SK-N-SH (cell line): Measurements from ENCODE around the gene SDF2L1. TPM values are rescaled to one million over a fixed set of nuclear protein-coding genes. Genes with fewer than 3 reads are reported as not detected.

Experiments used
- CTCF ChIA-PET: fragments of 300-600, 350-600 bp; formaldehyde crosslinking; extraction: SDS; loops from one replicate; lab custom pipeline; 2021; lab: Yijun Ruan, JAX
- POLR2A ChIA-PET: fragments of 350-600 bp; sonication (Branson Sonifier 250); formaldehyde crosslinking; extraction: SDS; loops from one replicate; lab custom pipeline; 2020; ENCODE audit warnings: antibody characterized with exemption, inconsistent platforms; lab: Yijun Ruan, JAX
- DNase-seq: peaks from one replicate; pipeline ENCODE4 v3.0.0; 2012
- H2AFZ ChIP-seq: fragments of 200-600 bp; sonication (generic); 2 replicates; pipeline ENCODE4 v1.8.1; 2016; ENCODE audit warnings: antibody characterized with exemption, mild to moderate bottlenecking, low read depth
- H3F3A ChIP-seq: fragments of 200-600 bp; sonication (generic); replicated peaks from 2 replicates; pipeline ENCODE3; 2016; ENCODE audit warnings: antibody characterized with exemption, mild to moderate bottlenecking; ENCODE audit not compliant: insufficient read depth
- H3K27ac ChIP-seq, 2 experiments: fragments of 200-500 bp in 1 of 2; fragments of 200-600 bp in 1 of 2; sonication (Bioruptor generic) in 1 of 2; sonication (generic), shearing (Covaris generic) in 1 of 2; 2 replicates each; pipeline versions ENCODE4 v1.5.1 to v1.6.1; 2014 to 2016; ENCODE audit warnings: low read depth in 2 of 2, inconsistent platforms in 1 of 2, low read length in 1 of 2, mild to moderate bottlenecking in 1 of 2, mixed read lengths in 1 of 2
- H3K27me3 ChIP-seq: fragments of 200-600 bp; sonication (generic), shearing (Covaris generic); 2 replicates; pipeline ENCODE4 v1.6.1; 2016; ENCODE audit warnings: mixed run types; ENCODE audit not compliant: insufficient read depth
- H3K36me3 ChIP-seq, 2 experiments: fragments of 200-500 bp in 1 of 2; fragments of 200-600 bp in 1 of 2; sonication (Bioruptor generic) in 1 of 2; sonication (generic) in 1 of 2; replicated peaks in 1 of 2; 2 replicates each; pipeline versions ENCODE3 to v1.5.1; 2014 to 2016; ENCODE audit warnings: low read length in 1 of 2, mild to moderate bottlenecking in 1 of 2; ENCODE audit not compliant: insufficient read depth in 2 of 2, control insufficient read depth in 1 of 2
- H3K4me1 ChIP-seq, 2 experiments: fragments of 200-500 bp in 1 of 2; fragments of 200-600 bp in 1 of 2; sonication (Bioruptor generic) in 1 of 2; sonication (generic), shearing (Covaris generic) in 1 of 2; 2 replicates each; pipeline versions ENCODE4 v1.5.1 to v1.6.1; 2014 to 2016; ENCODE audit warnings: low read depth in 1 of 2, low read length in 1 of 2, mixed run types in 1 of 2; ENCODE audit not compliant: insufficient read depth in 2 of 2, control insufficient read depth in 1 of 2
- H3K4me2 ChIP-seq: fragments of 200-600 bp; sonication (generic), shearing (Covaris generic); 2 replicates; pipeline ENCODE4 v1.6.1; 2017; ENCODE audit warnings: mixed run types
- H3K4me3 ChIP-seq, 2 experiments: fragments of 200-500 bp in 1 of 2; fragments of 200-600 bp in 1 of 2; sonication (Bioruptor generic) in 1 of 2; sonication (generic), shearing (Covaris generic) in 1 of 2; 2 replicates each; pipeline versions ENCODE4 v1.5.1 to v1.8.1; 2014 to 2016; ENCODE audit warnings: low read depth in 2 of 2, inconsistent platforms in 1 of 2, low read length in 1 of 2, mild to moderate bottlenecking in 1 of 2, mixed read lengths in 1 of 2, moderate library complexity in 1 of 2
- H3K79me2 ChIP-seq: fragments of 200-600 bp; sonication (generic); 2 replicates; pipeline ENCODE4 v1.8.1; 2017; ENCODE audit warnings: mild to moderate bottlenecking; ENCODE audit not compliant: insufficient read depth
- H3K9ac ChIP-seq: fragments of 200-600 bp; sonication (generic); 2 replicates; pipeline ENCODE4 v1.6.1; 2017; ENCODE audit warnings: mixed run types
- H3K9me2 ChIP-seq: fragments of 200-600 bp; sonication (generic); 2 replicates; pipeline ENCODE4 v1.6.1; 2017; ENCODE audit warnings: mixed run types
- H3K9me3 ChIP-seq: fragments of 200-600 bp; sonication (generic); 2 replicates; pipeline ENCODE4 v1.6.1; 2017; ENCODE audit warnings: mixed run types, mild to moderate bottlenecking, moderate library complexity
- H4K20me1 ChIP-seq: fragments of 200-600 bp; sonication (generic); 2 replicates; pipeline ENCODE4 v1.6.1; 2017; ENCODE audit warnings: mild to moderate bottlenecking, mixed run types; ENCODE audit not compliant: insufficient read depth
- ELF1 ChIP-seq: IDR thresholded peaks from 2 replicates; pipeline ENCODE4 v1.4.0; 2012
- FOXM1 ChIP-seq: IDR thresholded peaks from 2 replicates; pipeline ENCODE4 v1.4.0; 2012; ENCODE audit warnings: low read depth, mild to moderate bottlenecking
- POLR2AphosphoS5 ChIP-seq: IDR thresholded peaks from 2 replicates; pipeline ENCODE4 v1.6.1; 2012; ENCODE audit warnings: low read depth, low read length
- YY1 ChIP-seq: IDR thresholded peaks from 2 replicates; pipeline ENCODE4 v1.4.0; 2012; ENCODE audit warnings: low read depth, mild to moderate bottlenecking
- WGBS: methylation state at CpG from one replicate; pipeline ENCODE4 v1.1.6; 2017; ENCODE audit warnings: low lambda C conversion rate; 5-methylcytosine and 5-hydroxymethylcytosine counted together
- polyA plus RNA-seq, 3 experiments: library from polyadenylated mRNA; depleted of rRNA; stranded (reverse); fragments of >200 nt; gene quantifications; 2 replicates each; pipeline ENCODE4 v1.2.3, GENCODE V29; 2012

The SDF2L1 gene
- polyA plus RNA-seq, 1 of the 3 experiments (the other 2 are of a cell fraction), result 60.9 TPM

GRCh38 chr22:21624880-21625791 lies 17.0 kb upstream of the SDF2L1 start:
- Histone ChIP-seq H2AFZ (no peak overlapping the region), H3K36me3 (peaks cover 11 to 36% of the 10 kb centered on the region in 2 experiments), H3K9ac (no peak overlapping the region), H3F3A (peaks cover 23% of the 10 kb centered on the region), H3K9me3 (no peaks in the 10 kb centered on the region), H3K4me2 (no peak overlapping the region), H3K27me3 (no peaks in the 10 kb centered on the region), H3K79me2 (peaks cover 77% of the 10 kb centered on the region), H3K9me2 (no peaks in the 10 kb centered on the region), H3K27ac (no peak overlapping the region; a peak in 1 of 4 replicates), H3K4me1 (peaks cover 6 to 19% of the 10 kb centered on the region in 2 experiments; a peak in 1 of 4 replicates), H4K20me1 (peaks cover 80% of the 10 kb centered on the region), H3K4me3 (no peak overlapping the region)
- POLR2A ChIA-PET, result no interaction called here
- no peak for DNase-seq
- CTCF ChIA-PET, result interaction anchor here (0.6 to 11.2 kb wide), 11 partner anchors 11 to 587 kb away, joined by 3 to 145 read pairs (median 3); partner anchors contain the start of gene SDF2L1
- WGBS, result 88% methylated on average over 8 of the region's 12 CpGs
- TF ChIP-seq POLR2AphosphoS5 (peak; percentile 33; the same call in 1 of the 2 replicates), FOXM1 (no peak)

GRCh38 chr22:21626073-21626734 lies 15.9 kb upstream of the SDF2L1 start:
- Histone ChIP-seq H3K27me3 (no peaks in the 10 kb centered on the region), H3K9me3 (no peaks in the 10 kb centered on the region), H3K27ac (no peak overlapping the region), H3K79me2 (peaks cover 66% of the 10 kb centered on the region; the same call in 1 of the 2 replicates), H3K4me1 (peaks cover 6 to 19% of the 10 kb centered on the region in 2 experiments; a peak in 1 of 4 replicates), H3K4me2 (no peak overlapping the region), H3K36me3 (peaks cover 11 to 36% of the 10 kb centered on the region in 2 experiments), H3K9me2 (no peaks in the 10 kb centered on the region), H3K9ac (no peak overlapping the region), H2AFZ (no peak overlapping the region), H3F3A (peaks cover 23% of the 10 kb centered on the region), H3K4me3 (no peak overlapping the region), H4K20me1 (peaks cover 69% of the 10 kb centered on the region)
- ChIA-PET POLR2A (no interaction called here), CTCF (interaction anchor here (1.2 to 11.2 kb wide), 4 partner anchors 12 to 32 kb away, joined by 3 to 145 read pairs (median 32); partner anchors contain the start of gene SDF2L1)
- no peak for DNase-seq
- WGBS, result 94% methylated on average over 2 of the region's 4 CpGs
- TF ChIP-seq POLR2AphosphoS5 (peak; percentile 46; the same call in 1 of the 2 replicates), YY1 (no peak)

- CTCF ChIA-PET, result interaction anchor here (1.2 to 11.2 kb wide), 5 partner anchors 13 to 33 kb away, joined by 3 to 145 read pairs (median 19); partner anchors contain the start of gene SDF2L1
- TF ChIP-seq ELF1 (no peak), POLR2AphosphoS5 (peak; percentile 25; the same call in 1 of the 2 replicates)
- H3K36me3 ChIP-seq, result peaks cover 8 to 34% of the 10 kb centered on the region in 2 experiments
- H3K9me2 ChIP-seq, result no peaks in the 10 kb centered on the region
- H3K4me2 ChIP-seq, result no peak overlapping the region
- peaks cover 59% of the 10 kb centered on the region; the same call in 1 of the 2 replicates for H3K79me2 ChIP-seq
- no peak overlapping the region for H3K9ac ChIP-seq
- 98% methylated on average over 10 of the region's 11 CpGs for WGBS
- H3K4me3 ChIP-seq, result no peak overlapping the region
- no peaks in the 10 kb centered on the region for H3K9me3 ChIP-seq
- peaks cover 66% of the 10 kb centered on the region for H4K20me1 ChIP-seq
- H3K27me3 ChIP-seq, result no peaks in the 10 kb centered on the region
- DNase-seq, result no peak
- no peak overlapping the region for H3K27ac ChIP-seq
- H3K4me1 ChIP-seq, result peaks cover 6 to 19% of the 10 kb centered on the region in 2 experiments; a peak in 1 of 4 replicates
- POLR2A ChIA-PET, result no interaction called here
- H2AFZ ChIP-seq, result no peak overlapping the region
- H3F3A ChIP-seq, result peaks cover 23% of the 10 kb centered on the region
Observed at GRCh38 chr22:21626735-21627469, 15.2 kb upstream of the SDF2L1 start.
